ENCODE measurements around the gene ZBTB25. TPM values are rescaled to one million over a fixed set of nuclear protein-coding genes. Genes with fewer than 3 reads are reported as not detected.

The ZBTB25 gene
- total and polyA plus RNA-seq, 2 experiments from 2014 or later: 3.6 to 12.5 TPM

- H3K9me2 ChIP-seq (ENCODE audit: insufficient read depth): no peaks in the 10 kb centered on the region
- H4K20me1 ChIP-seq (ENCODE audit: insufficient read depth): peaks cover 72% of the 10 kb centered on the region
- DNase-seq: peak; percentile 81
- WGBS, 2 experiments (ENCODE audit: low coverage in 1 of 2, low lambda C conversion rate in 2 of 2, missing lambda C conversion rate in 2 of 2): 21 to 26% methylated on average over 4 of the region's 4 CpGs
- peak overlapping the region; percentile 5; the same call in 1 of the 2 replicates for H3K9ac ChIP-seq
- 0 out of 2 replicates have a peak overlapping the region, but pooled peaks have one; percentile 12 for H3K4me3 ChIP-seq
- peak overlapping the region; percentile 41 for H3K4me2 ChIP-seq (ENCODE audit: unreplicated experiment)
- H2AFZ ChIP-seq: no peak overlapping the region
- H3K79me2 ChIP-seq (ENCODE audit: insufficient read depth): peaks cover 100% of the 10 kb centered on the region
- H3K36me3 ChIP-seq (ENCODE audit: low read depth): no peaks in the 10 kb centered on the region
- in situ Hi-C loops (cut with MboI): no loop called here
- no peak for TF ChIP-seq EZH2phosphoT487 (IDR thresholded peaks at IDR 0.05; ENCODE audit: insufficient read depth, low read depth)
- no peak for TF ChIP-seq EZH2 (IDR thresholded peaks at IDR 0.05; ENCODE audit: insufficient read depth, poor library complexity, severe bottlenecking)
- peak overlapping the region; percentile 32 for H3K27ac ChIP-seq
- H3K27me3 ChIP-seq (replicated peaks; ENCODE audit: insufficient read depth): no peaks in the 10 kb centered on the region
- peaks cover 60% of the 10 kb centered on the region for H3F3A ChIP-seq (ENCODE audit: insufficient read depth)
- H3K9me3 ChIP-seq (ENCODE audit: low read depth): no peaks in the 10 kb centered on the region
- peaks cover 68% of the 10 kb centered on the region for H3K4me1 ChIP-seq (ENCODE audit: insufficient read depth)
Measured at GRCh38 chr14:64510825-64511671, 7.4 kb upstream of the ZBTB25 start.

- peaks cover 62% of the 10 kb centered on the region for H3F3A ChIP-seq (ENCODE audit: insufficient read depth)
- H3K79me2 ChIP-seq (ENCODE audit: insufficient read depth): peaks cover 94% of the 10 kb centered on the region
- TF ChIP-seq EZH2phosphoT487 (IDR thresholded peaks at IDR 0.05; ENCODE audit: insufficient read depth, low read depth) (no peak), EZH2 (IDR thresholded peaks at IDR 0.05; ENCODE audit: insufficient read depth, poor library complexity, severe bottlenecking) (no peak)
- no peak overlapping the region for H3K27ac ChIP-seq
- 89 to 96% methylated on average over 8 of the region's 8 CpGs for WGBS, 2 experiments (ENCODE audit: low coverage in 1 of 2, low lambda C conversion rate in 2 of 2, missing lambda C conversion rate in 2 of 2)
- peaks cover 59% of the 10 kb centered on the region for H3K4me1 ChIP-seq (ENCODE audit: insufficient read depth)
- peak overlapping the region; percentile 20 for H3K4me2 ChIP-seq (ENCODE audit: unreplicated experiment)
- H3K36me3 ChIP-seq (ENCODE audit: low read depth): no peaks in the 10 kb centered on the region
- H3K9me3 ChIP-seq (ENCODE audit: low read depth): no peaks in the 10 kb centered on the region
- in situ Hi-C loops (cut with MboI): no loop called here
- H3K9ac ChIP-seq: no peak overlapping the region
- no peak for DNase-seq
- no peak overlapping the region for H2AFZ ChIP-seq
- H3K27me3 ChIP-seq (replicated peaks; ENCODE audit: insufficient read depth): no peaks in the 10 kb centered on the region
- peaks cover 64% of the 10 kb centered on the region for H4K20me1 ChIP-seq (ENCODE audit: insufficient read depth)
- no peak overlapping the region for H3K4me3 ChIP-seq
- H3K9me2 ChIP-seq (ENCODE audit: insufficient read depth): no peaks in the 10 kb centered on the region
Measured at GRCh38 chr14:64509036-64509435, 5.4 kb upstream of the ZBTB25 start.

GRCh38 chr14:64508215-64508776 is 4.7 kb upstream of the ZBTB25 start:
- in situ Hi-C loops (cut with MboI): no loop called here
- H3K4me2 ChIP-seq (ENCODE audit: unreplicated experiment): peak overlapping the region; percentile 98
- peaks cover 59% of the 10 kb centered on the region; the same call in 1 of the 2 replicates for H4K20me1 ChIP-seq (ENCODE audit: insufficient read depth)

GRCh38 chr14:64507376-64508156 is 3.9 kb upstream of the ZBTB25 start:
- in situ Hi-C loops (cut with MboI): no loop called here
- H4K20me1 ChIP-seq (ENCODE audit: insufficient read depth): peaks cover 52% of the 10 kb centered on the region; the same call in 1 of the 2 replicates

More at GRCh38 chr14:64508215-64508776, 4.7 kb upstream of the ZBTB25 start:
- Histone ChIP-seq H3K9me2 (ENCODE audit: insufficient read depth) (no peaks in the 10 kb centered on the region), H3K27me3 (replicated peaks; ENCODE audit: insufficient read depth) (no peaks in the 10 kb centered on the region), H3K4me3 (peak overlapping the region; percentile 91), H3K9me3 (ENCODE audit: low read depth) (no peaks in the 10 kb centered on the region), H3F3A (ENCODE audit: insufficient read depth) (peaks cover 56% of the 10 kb centered on the region), H3K36me3 (ENCODE audit: low read depth) (no peaks in the 10 kb centered on the region), H2AFZ (no peak overlapping the region), H3K4me1 (ENCODE audit: insufficient read depth) (peaks cover 56% of the 10 kb centered on the region), H3K27ac (peak overlapping the region; percentile 99), H3K79me2 (ENCODE audit: insufficient read depth) (peaks cover 86% of the 10 kb centered on the region), H3K9ac (no peak overlapping the region)
- WGBS, 2 experiments (ENCODE audit: low coverage in 1 of 2, low lambda C conversion rate in 2 of 2, missing lambda C conversion rate in 2 of 2): 10 to 15% methylated on average over 1 of the region's 1 CpG
- TF ChIP-seq EZH2 (IDR thresholded peaks at IDR 0.05; ENCODE audit: insufficient read depth, poor library complexity, severe bottlenecking): no peak
- TF ChIP-seq EZH2phosphoT487 (IDR thresholded peaks at IDR 0.05; ENCODE audit: insufficient read depth, low read depth): no peak
- DNase-seq: peak; percentile 9

More at GRCh38 chr14:64507376-64508156, 3.9 kb upstream of the ZBTB25 start:
- peaks cover 54% of the 10 kb centered on the region for H3F3A ChIP-seq (ENCODE audit: insufficient read depth)
- peak overlapping the region; percentile 99 for H3K9ac ChIP-seq
- no peaks in the 10 kb centered on the region for H3K36me3 ChIP-seq (ENCODE audit: low read depth)
- H3K9me3 ChIP-seq (ENCODE audit: low read depth): no peaks in the 10 kb centered on the region
- peak overlapping the region; percentile 99 for H3K27ac ChIP-seq
- 74 to 76% methylated on average over 4 of the region's 4 CpGs for WGBS, 2 experiments (ENCODE audit: low coverage in 1 of 2, low lambda C conversion rate in 2 of 2, missing lambda C conversion rate in 2 of 2)
- peaks cover 58% of the 10 kb centered on the region for H3K4me1 ChIP-seq (ENCODE audit: insufficient read depth)
- TF ChIP-seq EZH2phosphoT487 (IDR thresholded peaks at IDR 0.05; ENCODE audit: insufficient read depth, low read depth) (no peak), EZH2 (IDR thresholded peaks at IDR 0.05; ENCODE audit: insufficient read depth, poor library complexity, severe bottlenecking) (no peak)
- H3K4me2 ChIP-seq (ENCODE audit: unreplicated experiment): peak overlapping the region; percentile 98
- H3K4me3 ChIP-seq: peak overlapping the region; percentile 91
- H3K79me2 ChIP-seq (ENCODE audit: insufficient read depth): peaks cover 86% of the 10 kb centered on the region
- H2AFZ ChIP-seq: no peak overlapping the region
- no peaks in the 10 kb centered on the region for H3K27me3 ChIP-seq (replicated peaks; ENCODE audit: insufficient read depth)
- peak; percentile 68 for DNase-seq
- no peaks in the 10 kb centered on the region for H3K9me2 ChIP-seq (ENCODE audit: insufficient read depth)
